HG03571 (cell line): ENCODE results near the gene NXPH3.
"Not testable (repeated sequence)": the region's sequence is repeated elsewhere in the genome, so short reads cannot be mapped to it uniquely, and the experiment has no call there.

Source experiments
- ATAC-seq: cut with Tn5 transposase; IDR thresholded peaks from one replicate; pipeline ENCODE4 v1.9.1; 2021; ENCODE audit not compliant: unreplicated experiment

The NXPH3 gene

DNA sequence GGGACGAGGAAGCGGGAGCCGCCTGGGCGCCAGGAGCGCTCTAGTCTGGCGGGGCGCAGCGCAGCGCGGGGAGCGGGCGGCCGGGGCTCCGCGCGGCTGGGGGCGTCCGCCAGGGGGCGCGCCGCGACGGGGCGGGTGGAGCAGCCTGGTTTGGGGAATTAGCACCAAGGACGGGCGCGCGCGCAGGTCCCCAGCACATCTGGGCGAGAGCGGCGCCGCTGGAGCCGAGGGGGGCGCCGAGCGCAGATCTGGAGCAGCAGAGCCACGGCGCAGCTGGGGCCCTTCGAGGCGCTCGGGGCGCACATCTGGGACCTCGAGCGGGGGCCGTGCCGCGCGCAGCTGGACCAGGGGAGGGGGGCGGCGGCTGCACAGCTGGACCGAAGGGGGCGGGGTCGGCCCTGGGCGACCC, at the start of gene NXPH3:
TSS of gene NXPH3 (plus strand) at position 193 of the 409 bp plus-strand sequence. CDS start 349 bp downstream, outside the sequence.
- ATAC-seq, result no peak

- ATAC-seq, result no peak
These were observed 47.6 kb upstream of the NXPH3 start for GRCh38 chr17:49527927-49528651.

- ATAC-seq, result no peak
These were observed 46.7 kb upstream of the NXPH3 start for GRCh38 chr17:49528966-49529365.

- no peak for ATAC-seq
These were observed 45.6 kb upstream of the NXPH3 start for GRCh38 chr17:49530118-49530517.

DNA sequence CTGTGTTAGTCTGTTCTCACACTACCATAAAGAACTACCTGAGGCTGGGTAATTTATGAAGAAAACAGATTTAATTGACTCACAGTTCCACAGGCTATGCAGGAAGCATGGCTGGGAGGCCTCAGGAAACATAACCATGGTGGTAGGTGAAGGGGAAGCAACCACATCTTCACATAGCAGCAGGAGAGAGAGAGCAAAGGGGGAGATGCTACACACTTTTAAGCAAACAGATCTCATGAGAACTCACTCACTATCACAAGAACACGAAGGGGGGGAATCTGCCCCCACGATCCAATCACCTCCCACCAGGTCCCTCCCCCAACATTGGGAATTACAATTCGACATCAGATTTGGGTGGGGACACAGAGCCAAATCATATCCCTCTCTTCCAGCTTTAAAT, 31.8 kb upstream of the NXPH3 start:
- no peak for ATAC-seq

GRCh38 chr17:49545007-49545660, 30.5 kb upstream of the NXPH3 start:
- ATAC-seq, result no peak

GRCh38 chr17:49545806-49546545, 29.7 kb upstream of the NXPH3 start:
- ATAC-seq, result no peak

DNA sequence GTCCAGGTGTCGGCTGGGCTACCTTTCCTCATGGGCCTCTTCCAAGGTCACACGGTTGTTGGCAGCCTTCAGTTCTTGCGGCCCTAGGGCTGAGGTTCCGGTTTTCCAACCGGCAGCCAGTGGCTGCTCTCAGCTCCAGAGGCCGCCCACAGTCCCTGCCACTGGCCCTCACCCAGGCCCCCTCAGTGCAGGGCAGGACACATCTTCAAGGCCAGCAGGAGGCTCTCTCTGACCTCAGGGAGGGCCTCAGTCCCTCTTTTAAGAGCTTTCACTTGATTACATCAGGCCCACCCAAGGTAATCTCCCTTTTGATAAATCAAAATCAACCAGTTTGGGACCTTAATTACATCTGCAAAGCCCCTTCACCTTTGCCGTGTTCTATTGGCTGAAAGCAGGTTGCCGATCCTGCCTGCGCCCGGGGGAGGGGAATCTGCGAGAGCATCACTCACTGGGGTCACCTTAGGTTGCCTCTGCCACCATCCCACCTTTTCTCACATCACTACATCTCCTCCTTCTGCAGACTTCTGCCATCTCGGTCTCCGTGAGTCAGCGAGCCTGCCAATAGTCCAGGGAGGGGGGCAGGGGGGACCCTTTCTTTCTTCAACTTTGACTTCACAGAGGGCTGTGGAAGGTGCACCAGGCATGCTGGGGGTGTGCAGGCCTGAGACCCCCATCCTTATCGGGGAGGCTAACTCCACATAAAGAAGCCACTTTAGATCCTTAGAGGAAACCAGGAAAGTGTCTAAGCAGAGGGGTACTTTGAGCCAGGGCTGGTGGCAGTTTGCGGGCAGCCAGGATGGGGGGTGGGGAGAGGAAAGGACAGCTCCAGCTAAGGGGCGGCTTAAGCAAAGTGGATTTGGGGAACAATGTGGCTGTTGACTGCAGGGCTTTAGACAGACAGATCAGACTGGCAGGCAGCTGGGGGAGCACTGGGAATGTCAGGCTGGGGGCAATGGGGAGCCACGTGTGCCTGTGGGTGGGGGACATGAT, 28.8 kb upstream of the NXPH3 start:
- ATAC-seq, result no peak

GRCh38 chr17:49547566-49547965, 28.1 kb upstream of the NXPH3 start:
- no peak for ATAC-seq

DNA sequence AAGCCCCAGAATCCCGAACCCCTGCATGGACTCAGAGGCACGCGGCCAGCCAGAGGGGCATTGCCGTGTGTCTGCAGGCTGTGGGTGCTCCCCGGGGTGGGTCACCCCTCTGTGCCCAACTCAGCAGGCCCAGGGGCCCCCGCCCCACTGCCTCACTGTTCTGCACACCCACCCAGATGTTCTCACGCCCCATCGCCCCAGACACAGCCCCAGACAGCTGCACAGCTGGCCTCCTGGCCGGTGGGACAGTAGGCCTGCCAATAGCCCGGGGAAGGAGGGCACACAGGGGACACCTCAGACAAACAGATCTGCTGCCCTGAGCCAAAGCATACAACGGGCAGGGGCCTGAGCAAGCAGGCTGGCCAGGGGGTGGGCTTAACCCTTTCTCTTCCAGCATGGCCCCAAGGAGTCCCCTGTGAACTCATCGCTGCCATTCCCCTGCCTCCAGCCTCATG, 27.6 kb upstream of the NXPH3 start:
- ATAC-seq, result no peak

DNA sequence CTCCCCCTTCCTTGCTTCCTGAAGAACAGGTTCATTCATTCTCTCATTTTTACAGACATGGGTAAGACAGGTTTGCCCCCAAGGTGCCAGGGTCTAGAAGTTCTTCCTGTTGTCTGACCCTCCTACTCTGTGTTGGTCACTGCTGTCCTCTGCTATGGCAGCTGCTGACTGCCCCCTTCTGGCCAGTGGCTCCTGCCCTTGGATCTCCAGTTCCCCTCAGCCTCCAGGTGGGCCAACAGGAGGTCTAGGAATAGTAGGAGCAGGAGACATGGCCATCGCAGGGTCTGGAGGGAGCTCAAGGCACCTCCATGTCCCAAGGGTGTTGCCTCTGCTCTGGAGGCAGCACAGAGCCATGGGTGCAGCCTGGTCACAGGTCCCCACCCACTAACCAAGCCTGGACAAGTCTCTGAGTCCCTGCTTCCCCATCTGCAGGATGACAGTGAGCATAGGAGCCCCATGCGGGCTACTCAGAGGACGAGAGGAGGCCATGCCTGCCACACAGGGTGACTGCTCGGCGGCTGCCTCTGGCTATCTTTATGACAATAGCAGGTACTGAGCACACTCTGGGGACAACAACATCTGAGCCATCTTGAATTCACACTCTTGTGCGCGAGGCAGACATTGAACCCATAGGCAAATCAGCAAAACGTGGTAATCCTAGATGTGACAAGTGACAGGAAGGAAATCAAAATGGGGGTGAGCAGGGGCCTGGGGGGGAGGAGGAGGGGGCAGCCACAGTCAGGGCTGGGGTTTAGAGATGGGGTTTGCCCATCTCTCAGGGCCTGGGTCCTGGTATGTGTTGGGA, 27.0 kb upstream of the NXPH3 start:
- no peak for ATAC-seq

DNA sequence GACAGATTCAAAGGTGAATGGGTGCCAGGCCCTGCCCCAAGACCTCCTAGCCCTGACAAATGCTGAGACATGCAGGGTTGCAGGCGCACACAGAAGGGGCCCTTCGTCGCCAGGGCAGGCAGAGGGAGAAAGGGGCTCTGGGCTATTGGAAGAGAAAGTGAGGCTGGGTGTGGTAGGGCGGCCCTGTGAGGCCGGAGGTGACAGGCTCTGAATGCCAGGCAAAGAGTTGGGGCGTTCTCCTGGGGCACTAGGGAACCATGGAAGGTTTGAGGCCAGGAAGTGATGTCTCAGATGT, 26.4 kb upstream of the NXPH3 start:
- ATAC-seq, result no peak

GRCh38 chr17:49549691-49550678, 25.7 kb upstream of the NXPH3 start:
- no peak for ATAC-seq

- not testable (repeated sequence) for ATAC-seq
These were observed 24.9 kb upstream of the NXPH3 start for GRCh38 chr17:49550764-49551163.

DNA sequence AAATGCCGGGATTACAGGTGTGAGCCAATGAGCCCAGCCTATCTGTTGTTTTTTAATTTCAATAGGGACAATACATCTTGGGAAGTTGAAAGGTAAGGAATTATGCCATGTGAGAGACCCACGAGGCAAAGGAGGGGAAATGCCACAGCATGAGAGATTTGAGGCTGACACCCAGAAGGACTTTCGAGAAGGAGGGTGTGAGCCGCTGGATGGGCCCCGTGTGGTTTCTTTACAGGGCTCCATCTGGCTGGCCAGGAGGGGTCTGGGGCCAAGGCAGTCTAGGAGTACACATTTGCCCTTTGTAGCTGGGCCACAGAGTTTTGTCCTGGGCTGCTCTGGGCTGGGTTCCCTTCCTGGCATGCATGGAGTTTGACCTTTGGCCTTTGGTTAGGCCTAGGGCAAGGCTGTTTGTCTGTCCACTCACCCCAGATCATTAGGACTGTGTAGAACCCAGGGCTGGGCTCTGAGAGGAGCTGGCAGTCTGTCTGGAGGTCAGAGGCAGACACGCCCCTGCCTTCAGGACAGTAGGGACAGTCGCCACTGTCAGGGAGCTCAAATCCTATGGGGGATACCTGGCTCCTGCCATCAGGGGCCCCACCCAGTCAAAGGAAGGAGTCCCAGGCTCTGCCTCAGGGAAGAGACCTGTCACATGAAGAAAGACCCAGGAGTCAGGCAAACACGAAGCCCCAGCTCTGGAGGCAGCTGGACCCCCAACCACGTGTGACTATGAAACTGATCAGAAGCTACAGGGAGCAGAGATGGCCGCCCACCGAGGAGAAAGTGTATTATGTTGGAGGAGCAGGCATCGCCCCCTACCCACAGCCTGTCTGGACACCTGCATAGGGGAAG, 24.2 kb upstream of the NXPH3 start:
- ATAC-seq, result no peak

- ATAC-seq, result no peak
These were observed 23.5 kb upstream of the NXPH3 start for GRCh38 chr17:49552070-49552751.

GRCh38 chr17:49553676-49554335, 21.9 kb upstream of the NXPH3 start:
- ATAC-seq, result no peak
